ENCODE data around the gene TUBA3D. TPM values are rescaled to one million over a fixed set of nuclear protein-coding genes. Genes with fewer than 3 reads are reported as not detected.
A peak's percentile ranks its signal among the peaks of the same experiment; 100 is the strongest.
"Not testable (repeated sequence)": the region's sequence is repeated elsewhere in the genome, so short reads cannot be mapped to it uniquely, and the experiment has no call there.

Gene TUBA3D
- total RNA-seq, 3 donors from 2014 or later = not detected

- H3K4me3 Mint-ChIP-seq = peak overlapping the region; percentile 96
- peaks cover 35% of the 10 kb centered on the region for H3K4me1 Mint-ChIP-seq (ENCODE audit: low read depth)
- peaks cover 7% of the 10 kb centered on the region for H3K36me3 Mint-ChIP-seq (ENCODE audit: insufficient read depth)
- peak; percentile 88 for DNase-seq
- H3K9me3 Mint-ChIP-seq = no peaks in the 10 kb centered on the region
- ATAC-seq = peak; percentile 75 to 80
- H3K27me3 Mint-ChIP-seq (ENCODE audit: low read depth) = no peaks in the 10 kb centered on the region
Observed at GRCh38 chr2:131492418-131493198, 16.7 kb downstream of the TUBA3D start.

- H3K36me3 Mint-ChIP-seq (ENCODE audit: insufficient read depth) = peaks cover 10% of the 10 kb centered on the region
- no peaks in the 10 kb centered on the region for H3K27me3 Mint-ChIP-seq (ENCODE audit: low read depth)
- ATAC-seq (peak; percentile 32 to 34), DNase-seq (no peak)
- H3K4me3 Mint-ChIP-seq = peak overlapping the region; percentile 96
- H3K4me1 Mint-ChIP-seq (ENCODE audit: low read depth) = peaks cover 31% of the 10 kb centered on the region
- H3K9me3 Mint-ChIP-seq = no peaks in the 10 kb centered on the region
Observed at GRCh38 chr2:131493199-131493968, 17.5 kb downstream of the TUBA3D start.

GRCh38 chr2:131495506-131495905, 19.6 kb downstream of the TUBA3D start:
- DNase-seq; H3K9me3 Mint-ChIP-seq; H3K27me3 Mint-ChIP-seq (ENCODE audit: low read depth); ATAC-seq: not testable (repeated sequence)
- peaks cover 16% of the 10 kb centered on the region for H3K36me3 Mint-ChIP-seq (ENCODE audit: insufficient read depth)
- peaks cover 19% of the 10 kb centered on the region for H3K4me1 Mint-ChIP-seq (ENCODE audit: low read depth)
- peak overlapping the region; percentile 35 for H3K4me3 Mint-ChIP-seq

- Mint-ChIP-seq H3K4me1 (ENCODE audit: low read depth) (peaks cover 10% of the 10 kb centered on the region), H3K36me3 (ENCODE audit: insufficient read depth) (peaks cover 18% of the 10 kb centered on the region)
- H3K4me3 Mint-ChIP-seq; H3K9me3 Mint-ChIP-seq; H3K27me3 Mint-ChIP-seq (ENCODE audit: low read depth); DNase-seq: not testable (repeated sequence)
- ATAC-seq = peak; percentile 72 to 80
Observed at GRCh38 chr2:131498321-131498973, 22.5 kb downstream of the TUBA3D start.

GRCh38 chr2:131503587-131503986, 27.7 kb downstream of the TUBA3D start:
- peaks cover 21% of the 10 kb centered on the region for H3K36me3 Mint-ChIP-seq (ENCODE audit: insufficient read depth)
- not testable (repeated sequence) for H3K4me3 Mint-ChIP-seq; H3K4me1 Mint-ChIP-seq (ENCODE audit: low read depth); H3K9me3 Mint-ChIP-seq; DNase-seq; ATAC-seq; H3K27me3 Mint-ChIP-seq (ENCODE audit: low read depth)

GRCh38 chr2:131504082-131504750, 28.3 kb downstream of the TUBA3D start:
- not testable (repeated sequence) for H3K4me1 Mint-ChIP-seq (ENCODE audit: low read depth); DNase-seq; H3K4me3 Mint-ChIP-seq; H3K9me3 Mint-ChIP-seq; H3K27me3 Mint-ChIP-seq (ENCODE audit: low read depth)
- peak in 1 of 2 donors; percentile 75 for ATAC-seq
- peaks cover 18% of the 10 kb centered on the region for H3K36me3 Mint-ChIP-seq (ENCODE audit: insufficient read depth)

- no peak for DNase-seq
- Mint-ChIP-seq H3K4me1 (ENCODE audit: low read depth) (peaks cover 2% of the 10 kb centered on the region), H3K36me3 (ENCODE audit: insufficient read depth) (peaks cover 18% of the 10 kb centered on the region), H3K4me3 (no peak overlapping the region), H3K9me3 (no peaks in the 10 kb centered on the region), H3K27me3 (ENCODE audit: low read depth) (no peaks in the 10 kb centered on the region)
- no peak for ATAC-seq
Observed at GRCh38 chr2:131509615-131510014, 33.7 kb downstream of the TUBA3D start.

- H3K27me3 Mint-ChIP-seq (ENCODE audit: low read depth); H3K4me1 Mint-ChIP-seq (ENCODE audit: low read depth); H3K4me3 Mint-ChIP-seq; H3K9me3 Mint-ChIP-seq; ATAC-seq; DNase-seq: not testable (repeated sequence)
- peaks cover 18% of the 10 kb centered on the region for H3K36me3 Mint-ChIP-seq (ENCODE audit: insufficient read depth)
Observed at GRCh38 chr2:131511291-131511968, 35.5 kb downstream of the TUBA3D start.

GRCh38 chr2:131511969-131512870, 36.3 kb downstream of the TUBA3D start:
- H3K27me3 Mint-ChIP-seq (ENCODE audit: low read depth); H3K4me3 Mint-ChIP-seq; H3K4me1 Mint-ChIP-seq (ENCODE audit: low read depth); DNase-seq; H3K9me3 Mint-ChIP-seq; ATAC-seq: not testable (repeated sequence)
- peaks cover 18% of the 10 kb centered on the region for H3K36me3 Mint-ChIP-seq (ENCODE audit: insufficient read depth)

- H3K36me3 Mint-ChIP-seq (ENCODE audit: insufficient read depth) = peaks cover 12% of the 10 kb centered on the region
- not testable (repeated sequence) for ATAC-seq; H3K27me3 Mint-ChIP-seq (ENCODE audit: low read depth); DNase-seq; H3K4me1 Mint-ChIP-seq (ENCODE audit: low read depth); H3K9me3 Mint-ChIP-seq; H3K4me3 Mint-ChIP-seq
Observed at GRCh38 chr2:131514408-131515166, 38.7 kb downstream of the TUBA3D start.

- not testable (repeated sequence) for H3K4me1 Mint-ChIP-seq (ENCODE audit: low read depth); H3K27me3 Mint-ChIP-seq (ENCODE audit: low read depth); H3K36me3 Mint-ChIP-seq (ENCODE audit: insufficient read depth); H3K4me3 Mint-ChIP-seq; ATAC-seq; H3K9me3 Mint-ChIP-seq; DNase-seq
Observed at GRCh38 chr2:131515235-131515634, 39.3 kb downstream of the TUBA3D start.

- peaks cover 2% of the 10 kb centered on the region for H3K4me1 Mint-ChIP-seq (ENCODE audit: low read depth)
- H3K9me3 Mint-ChIP-seq = no peaks in the 10 kb centered on the region
- H3K27me3 Mint-ChIP-seq (ENCODE audit: low read depth) = no peaks in the 10 kb centered on the region
- ATAC-seq (no peak), DNase-seq (no peak)
- peaks cover 9% of the 10 kb centered on the region for H3K36me3 Mint-ChIP-seq (ENCODE audit: insufficient read depth)
- no peak overlapping the region for H3K4me3 Mint-ChIP-seq
Observed at GRCh38 chr2:131516011-131516410, 40.1 kb downstream of the TUBA3D start.
